ENCODE results near the gene CD22.
A peak's percentile ranks its signal among the peaks of the same experiment; 100 is the strongest.

Gene CD22

DNA sequence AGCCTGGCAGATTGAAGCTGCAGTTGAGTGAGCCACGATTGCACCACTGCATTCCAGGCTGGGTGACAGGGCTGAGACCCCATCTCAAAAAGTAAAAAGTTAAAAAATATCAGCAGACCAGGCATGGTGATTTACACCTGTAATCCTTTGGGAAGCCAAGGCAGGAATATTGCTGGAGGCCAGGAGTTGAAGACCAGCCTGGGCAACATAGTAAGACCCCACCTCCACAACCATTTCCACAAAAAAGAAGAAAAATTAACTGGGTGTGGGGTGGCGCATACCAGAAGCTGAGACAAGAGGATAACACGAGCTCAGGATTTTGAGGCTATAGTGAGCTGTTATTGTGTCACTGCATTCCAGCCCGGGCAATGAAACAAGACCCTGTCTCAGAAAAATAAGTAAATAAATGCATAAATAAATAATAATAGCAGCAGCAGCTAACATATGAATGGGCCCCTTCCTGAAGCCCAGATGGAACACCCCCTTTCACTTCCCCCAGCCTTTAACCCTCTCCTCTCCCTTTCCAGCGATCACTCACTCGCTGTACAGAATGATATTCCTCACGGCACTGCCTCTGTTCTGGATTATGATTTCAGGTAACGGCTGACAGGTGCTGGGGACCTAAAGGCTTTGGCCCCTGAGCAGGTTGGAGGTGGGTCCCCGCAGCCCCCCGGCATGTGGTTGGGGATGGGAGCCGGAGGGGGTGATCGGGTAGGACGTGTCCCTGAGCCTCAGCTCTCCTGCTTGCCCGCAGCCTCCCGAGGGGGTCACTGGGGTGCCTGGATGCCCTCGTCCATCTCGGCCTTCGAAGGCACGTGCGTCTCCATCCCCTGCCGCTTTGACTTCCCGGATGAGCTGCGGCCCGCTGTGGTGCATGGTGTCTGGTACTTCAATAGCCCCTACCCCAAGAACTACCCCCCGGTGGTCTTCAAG lies 33.9 kb upstream of the CD22 start:
- Histone ChIP-seq H3K36me3 (ENCODE audit: low read depth) (no peaks in the 10 kb centered on the region), H3K4me1 (ENCODE audit: insufficient read depth, poor library complexity, severe bottlenecking) (no peaks in the 10 kb centered on the region), H3K9me3 (ENCODE audit: severe bottlenecking) (no peaks in the 10 kb centered on the region), H3K27ac (ENCODE audit: poor library complexity, severe bottlenecking) (no peak overlapping the region), H3K27me3 (ENCODE audit: insufficient read depth, poor library complexity, severe bottlenecking) (peaks cover 43% of the 10 kb centered on the region), H3K4me3 (ENCODE audit: severe bottlenecking) (no peak overlapping the region)
- ATAC-seq (ENCODE audit: low read depth) = no peak
- TF ChIP-seq, protein P1, sequence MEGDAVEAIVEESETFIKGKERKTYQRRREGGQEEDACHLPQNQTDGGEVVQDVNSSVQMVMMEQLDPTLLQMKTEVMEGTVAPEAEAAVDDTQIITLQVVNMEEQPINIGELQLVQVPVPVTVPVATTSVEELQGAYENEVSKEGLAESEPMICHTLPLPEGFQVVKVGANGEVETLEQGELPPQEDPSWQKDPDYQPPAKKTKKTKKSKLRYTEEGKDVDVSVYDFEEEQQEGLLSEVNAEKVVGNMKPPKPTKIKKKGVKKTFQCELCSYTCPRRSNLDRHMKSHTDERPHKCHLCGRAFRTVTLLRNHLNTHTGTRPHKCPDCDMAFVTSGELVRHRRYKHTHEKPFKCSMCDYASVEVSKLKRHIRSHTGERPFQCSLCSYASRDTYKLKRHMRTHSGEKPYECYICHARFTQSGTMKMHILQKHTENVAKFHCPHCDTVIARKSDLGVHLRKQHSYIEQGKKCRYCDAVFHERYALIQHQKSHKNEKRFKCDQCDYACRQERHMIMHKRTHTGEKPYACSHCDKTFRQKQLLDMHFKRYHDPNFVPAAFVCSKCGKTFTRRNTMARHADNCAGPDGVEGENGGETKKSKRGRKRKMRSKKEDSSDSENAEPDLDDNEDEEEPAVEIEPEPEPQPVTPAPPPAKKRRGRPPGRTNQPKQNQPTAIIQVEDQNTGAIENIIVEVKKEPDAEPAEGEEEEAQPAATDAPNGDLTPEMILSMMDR (IDR thresholded peaks at IDR 0.05; ENCODE audit: poor library complexity, severe bottlenecking) = no peak
- no peak for DNase-seq (ENCODE audit: low spot score)

DNA sequence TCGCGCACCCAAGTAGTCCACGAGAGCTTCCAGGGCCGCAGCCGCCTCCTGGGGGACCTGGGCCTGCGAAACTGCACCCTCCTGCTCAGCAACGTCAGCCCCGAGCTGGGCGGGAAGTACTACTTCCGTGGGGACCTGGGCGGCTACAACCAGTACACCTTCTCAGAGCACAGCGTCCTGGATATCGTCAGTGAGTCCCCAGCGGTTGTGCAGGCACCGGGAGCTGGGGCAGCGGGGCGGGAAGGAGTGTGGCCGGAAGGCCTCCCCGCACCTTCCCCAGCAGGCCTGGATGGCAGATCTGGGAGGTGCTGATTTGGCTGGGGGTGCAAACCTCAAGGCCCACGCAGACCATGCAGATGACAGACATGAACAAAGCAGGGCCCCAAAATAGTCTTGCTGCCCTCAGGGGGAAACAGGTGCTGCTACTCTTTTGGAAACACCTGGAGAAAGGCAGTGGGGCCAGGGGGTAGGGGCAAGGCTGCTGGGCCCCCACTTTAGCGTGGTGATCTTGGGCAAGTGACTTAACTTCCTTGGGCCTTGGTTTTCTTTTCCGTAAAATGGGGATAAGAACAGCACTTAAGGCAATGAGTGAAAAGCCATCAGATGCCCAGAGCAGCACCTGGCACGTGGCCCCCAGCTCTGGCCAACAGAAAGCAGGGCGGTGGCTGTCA lies 33.1 kb upstream of the CD22 start:
- H3K9me3 ChIP-seq (ENCODE audit: severe bottlenecking) = no peaks in the 10 kb centered on the region
- DNase-seq (ENCODE audit: low spot score) = no peak
- H3K36me3 ChIP-seq (ENCODE audit: low read depth) = no peaks in the 10 kb centered on the region
- H3K4me1 ChIP-seq (ENCODE audit: insufficient read depth, poor library complexity, severe bottlenecking) = no peaks in the 10 kb centered on the region
- H3K4me3 ChIP-seq (ENCODE audit: severe bottlenecking) = no peak overlapping the region
- TF ChIP-seq, protein P1 (IDR thresholded peaks at IDR 0.05; ENCODE audit: poor library complexity, severe bottlenecking) = no peak
- H3K27ac ChIP-seq (ENCODE audit: poor library complexity, severe bottlenecking) = no peak overlapping the region
- peak; percentile 22; the same call in 2 of the 3 replicates for ATAC-seq (ENCODE audit: low read depth)
- H3K27me3 ChIP-seq (ENCODE audit: insufficient read depth, poor library complexity, severe bottlenecking) = peaks cover 43% of the 10 kb centered on the region

DNA sequence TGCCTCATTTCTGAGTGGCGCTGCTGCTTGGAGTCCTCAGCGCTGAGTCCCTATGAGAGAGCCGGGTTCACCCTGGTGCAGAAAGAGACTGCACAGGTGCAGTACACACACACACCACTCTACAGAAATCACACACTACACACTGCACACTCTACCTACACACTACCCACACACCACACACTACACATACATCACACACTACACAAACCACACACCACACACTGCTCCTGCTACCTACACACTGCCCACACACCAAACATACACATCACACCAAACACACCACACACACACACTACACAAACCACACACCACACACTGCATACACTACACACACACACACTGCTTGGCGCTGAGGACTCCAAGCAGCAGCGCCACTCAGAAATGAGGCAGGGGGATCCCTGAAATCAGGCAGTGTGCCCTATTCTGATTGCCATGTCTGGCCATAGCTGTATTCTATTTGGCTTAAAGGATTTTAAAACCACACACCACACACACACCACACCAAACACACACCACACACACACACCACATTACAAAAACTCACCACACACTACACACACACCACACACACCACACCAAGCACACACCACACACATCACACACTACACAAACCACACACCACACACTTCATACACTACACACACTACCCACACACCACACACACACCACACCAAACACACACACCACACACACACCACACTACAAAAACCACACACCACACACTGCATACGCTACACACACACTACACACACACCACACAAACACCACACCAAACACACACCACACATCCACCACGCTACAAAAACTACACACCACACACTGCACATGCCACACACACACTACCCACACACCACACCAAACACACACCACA lies 32.1 kb upstream of the CD22 start:
- H3K27me3 ChIP-seq (ENCODE audit: insufficient read depth, poor library complexity, severe bottlenecking) = peaks cover 34% of the 10 kb centered on the region
- TF ChIP-seq, protein P1 (IDR thresholded peaks at IDR 0.05; ENCODE audit: poor library complexity, severe bottlenecking) = no peak
- H3K9me3 ChIP-seq (ENCODE audit: severe bottlenecking) = no peaks in the 10 kb centered on the region
- no peak overlapping the region for H3K27ac ChIP-seq (ENCODE audit: poor library complexity, severe bottlenecking)
- ATAC-seq (ENCODE audit: low read depth) = peak; percentile 30; the same call in 2 of the 3 replicates
- no peaks in the 10 kb centered on the region for H3K36me3 ChIP-seq (ENCODE audit: low read depth)
- no peak for DNase-seq (ENCODE audit: low spot score)
- H3K4me1 ChIP-seq (ENCODE audit: insufficient read depth, poor library complexity, severe bottlenecking) = no peaks in the 10 kb centered on the region
- no peak overlapping the region for H3K4me3 ChIP-seq (ENCODE audit: severe bottlenecking)

DNA sequence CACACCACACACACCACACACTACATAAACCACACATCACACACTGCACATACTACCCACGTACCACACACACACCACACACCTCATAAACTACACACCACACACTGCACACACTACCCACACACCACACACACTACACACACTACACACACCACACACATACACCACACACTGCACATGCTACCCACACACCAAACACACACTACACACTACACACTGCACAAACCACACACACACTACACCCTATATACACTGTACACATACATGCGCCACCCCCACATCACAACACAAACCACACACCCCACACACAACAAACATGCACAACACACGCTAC lies 31.5 kb upstream of the CD22 start:
- Histone ChIP-seq H3K9me3 (ENCODE audit: severe bottlenecking) (no peaks in the 10 kb centered on the region), H3K27me3 (ENCODE audit: insufficient read depth, poor library complexity, severe bottlenecking) (peaks cover 28% of the 10 kb centered on the region), H3K4me1 (ENCODE audit: insufficient read depth, poor library complexity, severe bottlenecking) (no peaks in the 10 kb centered on the region), H3K36me3 (ENCODE audit: low read depth) (no peaks in the 10 kb centered on the region), H3K4me3 (ENCODE audit: severe bottlenecking) (no peak overlapping the region), H3K27ac (ENCODE audit: poor library complexity, severe bottlenecking) (no peak overlapping the region)
- TF ChIP-seq, protein P1 (IDR thresholded peaks at IDR 0.05; ENCODE audit: poor library complexity, severe bottlenecking) = no peak
- no peak for ATAC-seq (ENCODE audit: low read depth)
- no peak for DNase-seq (ENCODE audit: low spot score)
